K562 (cell line): ENCODE results near the gene NRSN2. TPM values are rescaled to one million over a fixed set of nuclear protein-coding genes. Genes with fewer than 3 reads are reported as not detected.

ENCODE experiments used
- ATAC-seq: fragments of 200-7000 bp; cut with Tn5 transposase; 3 replicates; pipeline ENCODE4 v1.9.1; 2020; ENCODE audit warnings: moderate library complexity
- BruUV-seq: library from RNA; stranded (reverse); fragments of 400-500 nt; replicated peaks from 2 replicates; lab custom pipeline; 2021; lab: Mats Ljungman, UMichigan
- CTCF ChIA-PET: fragments of 300-600 bp; formaldehyde crosslinking; extraction: SDS; loops from one replicate; lab custom pipeline; 2021; ENCODE audit warnings: low intra/inter-chr PET ratio; lab: Yijun Ruan, JAX
- POLR2A ChIA-PET: fragments of 300-600, 350-650 bp; sonication (Branson Sonifier 250); formaldehyde crosslinking; extraction: SDS; loops from one replicate; lab custom pipeline; 2021; ENCODE audit warnings: antibody characterized with exemption, inconsistent platforms; lab: Yijun Ruan, JAX
- DNase-seq, 4 experiments: peaks; one replicate each; pipeline versions ENCODE4 v3.0.0 to v3.0.0-alpha.2; 2011 to 2018; ENCODE audit warnings: low spot score in 3 of 4, mixed read lengths in 3 of 4; ENCODE audit errors: extremely low read depth in 1 of 4
- FAIRE-seq: peaks from 2 replicates; lab custom pipeline; 2011; peaks lifted over from hg19 to GRCh38; lab: Jason Lieb, UNC
- H2AFZ ChIP-seq: 2 replicates; pipeline ENCODE4 v1.6.0; 2011; ENCODE audit warnings: low read depth, low read length, control low read depth, inconsistent platforms
- H3K27ac ChIP-seq: fragments of 200-600 bp; 3 replicates; pipeline ENCODE4 v1.8.0; 2011; ENCODE audit warnings: low read depth, mild to moderate bottlenecking, control low read depth, inconsistent platforms, low read length, moderate library complexity, mixed read lengths; ENCODE audit errors: extremely low read depth
- H3K27me3 ChIP-seq, 2 experiments: fragments of 300-600 bp in 1 of 2; 2 replicates in 1 of 2; 3 replicates in 1 of 2; pipeline versions ENCODE4 v1.6.0 to v1.8.0; 2011; ENCODE audit warnings: inconsistent platforms in 2 of 2, low read length in 2 of 2, mild to moderate bottlenecking in 1 of 2, mixed read lengths in 1 of 2, moderate library complexity in 1 of 2; ENCODE audit not compliant: control insufficient read depth in 2 of 2, insufficient read depth in 2 of 2
- H3K36me3 ChIP-seq: fragments of 300-600 bp; 3 replicates; pipeline ENCODE4 v1.8.0; 2011; ENCODE audit warnings: mild to moderate bottlenecking, low read length, inconsistent platforms; ENCODE audit not compliant: control insufficient read depth, insufficient read depth
- H3K4me1 ChIP-seq, 2 experiments: fragments of 200-600 bp in 1 of 2; replicated peaks in 1 of 2; 2 replicates in 1 of 2; 3 replicates in 1 of 2; pipeline versions ENCODE4 v1.5.1 to v1.8.0; 2011; ENCODE audit warnings: inconsistent platforms in 2 of 2, low read length in 2 of 2, mild to moderate bottlenecking in 1 of 2, mixed read lengths in 1 of 2, moderate library complexity in 1 of 2; ENCODE audit not compliant: control insufficient read depth in 2 of 2, insufficient read depth in 2 of 2
- H3K4me2 ChIP-seq: 2 replicates; pipeline ENCODE4 v1.6.1; 2011; ENCODE audit warnings: low read length, control low read depth, inconsistent platforms, mixed read lengths; ENCODE audit not compliant: insufficient read depth
- H3K4me3 ChIP-seq: fragments of 200-600 bp; sonication (generic), shearing (Covaris generic); 2 replicates; pipeline ENCODE4 v1.5.1; 2016; ENCODE audit warnings: control low read depth, inconsistent platforms
- H3K79me2 ChIP-seq: fragments of 200-600 bp; 3 replicates; pipeline ENCODE4 v1.8.0; 2011; ENCODE audit warnings: low read length, inconsistent platforms; ENCODE audit not compliant: control insufficient read depth, insufficient read depth
- H3K9ac ChIP-seq, 2 experiments: 2 replicates each; pipeline versions ENCODE4 v1.6.0 to v1.6.1; 2011; ENCODE audit warnings: low read depth in 2 of 2, low read length in 2 of 2, control low read depth in 1 of 2, inconsistent platforms in 1 of 2, mild to moderate bottlenecking in 1 of 2, mixed read lengths in 1 of 2; ENCODE audit not compliant: insufficient read depth in 1 of 2
- H3K9me1 ChIP-seq: one replicate; pipeline ENCODE4 v1.6.0; 2011; ENCODE audit warnings: inconsistent platforms, mild to moderate bottlenecking, low read length, moderate library complexity; ENCODE audit not compliant: control insufficient read depth, insufficient read depth
- H3K9me3 ChIP-seq: replicated peaks from 2 replicates; pipeline ENCODE4 v1.5.1; 2011; ENCODE audit warnings: low read depth, low read length, inconsistent platforms; ENCODE audit not compliant: control insufficient read depth, insufficient read depth
- H4K20me1 ChIP-seq: replicated peaks from 2 replicates; pipeline ENCODE4 v1.6.1; 2011; ENCODE audit warnings: low read length, inconsistent platforms, mixed read lengths; ENCODE audit not compliant: control insufficient read depth, insufficient read depth
- CBFA2T2 ChIP-seq: fragments of 450-650 bp; conservative IDR thresholded peaks from 2 replicates; pipeline ENCODE4 v1.6.1; 2017; ENCODE audit warnings: mild to moderate bottlenecking
- CREM ChIP-seq: IDR thresholded peaks from 2 replicates; pipeline ENCODE4 v1.6.1; 2014; ENCODE audit warnings: antibody characterized with exemption, low read depth
- ESRRB ChIP-seq: fragments of 250-450 bp; sonication (Bioruptor Pico); IDR thresholded peaks from 2 replicates; pipeline ENCODE4 v1.5.0; 2020; ENCODE audit warnings: mild to moderate bottlenecking, moderate library complexity, borderline replicate concordance
- FIP1L1 ChIP-seq: fragments of 200-400 bp; formaldehyde crosslinking; IDR thresholded peaks from 2 replicates; pipeline ENCODE4 v1.6.1; 2018; ENCODE audit warnings: mild to moderate bottlenecking, low read depth, low read length; ENCODE audit not compliant: poor library complexity, severe bottlenecking
- JUN ChIP-seq, 2 experiments: sonication (generic) in 1 of 2; formaldehyde crosslinking in 1 of 2; IDR thresholded peaks; 2 replicates each; pipeline versions ENCODE4 v1.6.1 to v1.8.0; 2012 to 2022; ENCODE audit warnings: borderline replicate concordance in 2 of 2, mild to moderate bottlenecking in 2 of 2, improper control_type of control experiment in 1 of 2, low read depth in 1 of 2, low read length in 1 of 2, missing genetic modification reagents in 1 of 2
- LCOR ChIP-seq: sonication (generic); formaldehyde crosslinking; IDR thresholded peaks from 2 replicates; pipeline ENCODE4 v1.8.0; 2022; ENCODE audit warnings: mild to moderate bottlenecking, missing genetic modification reagents
- MXI1 ChIP-seq: IDR thresholded peaks from 2 replicates; pipeline ENCODE4 v1.6.1; 2011; ENCODE audit warnings: low read depth, mild to moderate bottlenecking, improper control_type of control experiment, low read length
- MYC ChIP-seq, 2 experiments: fragments of 250-450 bp in 1 of 2; sonication (Bioruptor Pico) in 1 of 2; IDR thresholded peaks; 2 replicates each; pipeline versions ENCODE4 v1.5.1 to v1.6.1; 2012 to 2021; ENCODE audit warnings: low read depth in 2 of 2, borderline replicate concordance in 1 of 2, improper control_type of control experiment in 1 of 2, low read length in 1 of 2, mild to moderate bottlenecking in 1 of 2, moderate library complexity in 1 of 2
- NR0B1 ChIP-seq: fragments of 450-650 bp; IDR thresholded peaks from one replicate; pipeline ENCODE4 v1.6.1; 2018; ENCODE audit warnings: mild to moderate bottlenecking, moderate library complexity; ENCODE audit not compliant: partially characterized antibody
- POLR2AphosphoS2 ChIP-seq: IDR thresholded peaks from 2 replicates; pipeline ENCODE4 v1.6.1; 2012; ENCODE audit warnings: low read length, improper control_type of control experiment
- PRPF4 ChIP-seq: fragments of 200-400 bp; formaldehyde crosslinking; IDR thresholded peaks from one replicate; pipeline ENCODE4 v1.6.1; 2017; ENCODE audit warnings: low read length, low read depth, mild to moderate bottlenecking; ENCODE audit not compliant: insufficient read depth, poor library complexity, severe bottlenecking
- TCF3 ChIP-seq: sonication (generic); formaldehyde crosslinking; IDR thresholded peaks from 2 replicates; pipeline ENCODE4 v1.4.0; 2020; ENCODE audit warnings: mild to moderate bottlenecking, missing genetic modification reagents
- TFAP4 ChIP-seq: sonication (generic); formaldehyde crosslinking; IDR thresholded peaks from 2 replicates; pipeline ENCODE4 v1.8.0; 2022; ENCODE audit warnings: missing genetic modification reagents, mild to moderate bottlenecking, moderate library complexity, borderline replicate concordance
- ZFP91 ChIP-seq: sonication (generic); formaldehyde crosslinking; IDR thresholded peaks from 2 replicates; pipeline ENCODE4 v1.8.0; 2022; ENCODE audit warnings: mild to moderate bottlenecking, missing genetic modification reagents
- ZNF507 ChIP-seq: conservative IDR thresholded peaks from 2 replicates; pipeline ENCODE4 v1.6.1; 2017; ENCODE audit warnings: missing genetic modification characterization, missing compliant biosample characterization
- ZZZ3 ChIP-seq: fragments of 450-650 bp; IDR thresholded peaks from 2 replicates; pipeline ENCODE4 v1.6.1; 2016; ENCODE audit warnings: antibody characterized with exemption, mild to moderate bottlenecking, moderate library complexity
- WGBS: fragments of 100-300 bp; shearing (Covaris generic); methylation state at CpG from one replicate; pipeline ENCODE4 v1.1.6; 2016; ENCODE audit warnings: low coverage, mixed read lengths; ENCODE audit not compliant: insufficient coverage; ENCODE audit errors: missing lambda C conversion rate; 5-methylcytosine and 5-hydroxymethylcytosine counted together
- in situ Hi-C: fragments of 300-500 bp; cut with MboI; formaldehyde crosslinking; loops from 4 replicates; pipeline ENCODE4 v1.15.0; 2018; ENCODE audit warnings: inconsistent platforms, mixed read lengths
- intact Hi-C: fragments of 100-400 bp; cut with micrococcal nuclease; formaldehyde crosslinking; loops from 2 replicates; pipeline ENCODE4 v1.14.2; 2022
- polyA plus RNA-seq, 8 experiments: library from polyadenylated mRNA; depleted of rRNA in 4 of 8; stranded (reverse) in 5 of 8; unstranded in 3 of 8; fragments of >200 nt; fragmentation: Nextera tagmentation in 2 of 8; fragmentation: Illumina TruSeq in 1 of 8; extraction: Ambion mirVana in 2 of 8; extraction: Trizol in 1 of 8; gene quantifications; 2 replicates each; pipeline versions ENCODE4 v1.2.1 to v1.2.3, GENCODE V29; 2011 to 2014; ENCODE audit warnings: inconsistent platforms in 1 of 8, missing spikeins in 1 of 8
- total RNA-seq, 7 experiments: library from RNA; depleted of rRNA in 6 of 7; stranded (reverse); fragments of >200 nt in 6 of 7; fragmentation: Illumina TruSeq in 2 of 7; extraction: Trizol in 2 of 7; gene quantifications; 2 replicates each; pipeline versions ENCODE4 v1.2.1 to v1.2.3, GENCODE V29; 2011 to 2021; ENCODE audit warnings: low replicate concordance in 1 of 7

The NRSN2 gene
- total and polyA plus RNA-seq, 9 of the 15 experiments (the other 6 are each of a cell fraction or from before 2014, with no cell fraction given): 7.5 to 29.7 (median 11.1) TPM

- in situ Hi-C loops: no loop called here
- DNase-seq (peak; percentile 76 to 89 (median 80)), ATAC-seq (peak; percentile 73), FAIRE-seq (no peak)
- H3K9ac ChIP-seq: peak overlapping the region; percentile 96 to 97
- H2AFZ ChIP-seq: peak overlapping the region; percentile 55; the same call in 1 of the 2 replicates
- ChIA-PET CTCF (no interaction called here), POLR2A (interaction anchor here (0.6 to 9.2 kb wide), 19 partner anchors 9 to 453 kb away, joined by 3 to 100 read pairs (median 4); partner anchors contain the start of gene FAM110A)
- peaks cover 11% of the 10 kb centered on the region for H4K20me1 ChIP-seq
- no peaks in the 10 kb centered on the region for H3K27me3 ChIP-seq
- peaks cover 31% of the 10 kb centered on the region for H3K36me3 ChIP-seq
- H3K4me2 ChIP-seq: peak overlapping the region; percentile 94; the same call in 1 of the 2 replicates
- peaks cover 69% of the 10 kb centered on the region for H3K79me2 ChIP-seq
- H3K4me1 ChIP-seq: peaks cover 25 to 34% of the 10 kb centered on the region in 2 experiments
- 1% methylated on average over 18 of the region's 93 CpGs for WGBS
- peak overlapping the region; percentile 96 for H3K27ac ChIP-seq
- H3K9me3 ChIP-seq: no peaks in the 10 kb centered on the region
- H3K4me3 ChIP-seq: peak overlapping the region; percentile 93
- intact Hi-C loops: loop anchor here (1.0 to 2.0 kb wide), 2 partner anchors 10 to 26 kb away; no protein-coding TSS in a partner anchor
- no peaks in the 10 kb centered on the region for H3K9me1 ChIP-seq
- BruUV-seq: no TSS peak
- TF ChIP-seq POLR2AphosphoS2 (0 out of 2 replicates have a peak, but pooled peaks have one; percentile 24), CREM (peak; percentile 54), CBFA2T2 (peak; percentile 64), FIP1L1 (peak; percentile 86), ZZZ3 (no peak), ZFP91 (CRISPR knock-in tag) (no peak), TCF3 (CRISPR knock-in tag) (peak; percentile 84), LCOR (CRISPR knock-in tag) (peak; percentile 79; the same call in 1 of the 2 replicates), PRPF4 (peak; percentile 84), TFAP4 (CRISPR knock-in tag) (peak; percentile 87), ZNF507 (tag) (no peak), ESRRB (no peak), JUN (IDR thresholded peaks at IDR 0.05; ENCODE audit: borderline replicate concordance, low read depth, low read length) (peak; percentile 73), JUN (CRISPR knock-in tag; IDR thresholded peaks at IDR 0.05; ENCODE audit: borderline replicate concordance) (peak; percentile 94), NR0B1 (no peak), MXI1 (no peak), MYC (IDR thresholded peaks at IDR 0.05; ENCODE audit: low read depth, low read length) (peak; percentile 86), MYC (CRISPR knock-in tag; IDR thresholded peaks at IDR 0.05; ENCODE audit: borderline replicate concordance, low read depth) (no peak)
Measured at GRCh38 chr20:380763-381580, 34.1 kb downstream of the NRSN2 start.
